SH-SY5Y (cell line): ENCODE results near the gene DSCAML1.

Experiments
- GATA2 ChIP-seq: IDR thresholded peaks from 2 replicates; pipeline ENCODE4 v1.6.1; 2011; ENCODE audit warnings: mild to moderate bottlenecking, low read depth, low read length
- GATA3 ChIP-seq: IDR thresholded peaks from 2 replicates; pipeline ENCODE4 v1.6.1; 2011; ENCODE audit warnings: low read depth, mild to moderate bottlenecking, low read length, moderate library complexity

DNA sequence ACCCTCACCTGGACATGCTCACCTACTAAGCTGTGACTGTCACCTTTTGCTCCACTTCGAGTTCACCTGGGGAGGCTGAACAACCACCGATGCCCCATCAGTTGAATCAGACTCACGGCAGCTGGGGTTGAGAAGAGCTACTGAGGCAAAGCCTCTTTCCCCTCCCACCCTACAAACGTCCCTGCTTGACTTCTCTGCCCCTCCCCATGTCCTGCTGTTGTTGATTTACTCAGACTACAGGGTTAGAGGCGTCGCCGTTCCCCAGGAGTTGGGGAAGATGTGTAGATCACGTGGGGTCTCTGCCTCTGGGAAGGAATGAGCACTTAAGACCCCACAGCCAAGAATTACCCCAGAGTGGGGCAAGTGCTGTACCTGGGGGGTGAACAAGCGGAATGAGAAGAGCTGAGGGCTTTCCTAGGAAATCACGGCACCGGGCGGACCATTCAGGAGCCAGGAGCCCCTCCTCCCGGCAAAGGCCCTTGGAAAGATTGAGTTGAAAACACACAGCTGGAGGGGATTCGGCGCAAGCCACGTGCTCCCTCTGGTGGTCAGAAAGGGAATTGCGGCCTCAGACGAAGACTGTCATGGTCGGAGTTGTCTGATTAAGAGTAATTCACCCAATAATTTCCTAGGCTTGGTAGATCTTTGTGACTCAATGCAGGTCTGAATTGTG is 20.5 kb upstream of the DSCAML1 start:
- TF ChIP-seq GATA2 (no peak), GATA3 (no peak)
